B cell (primary cell): ENCODE measurements around the gene FKRP. TPM values are rescaled to one million over a fixed set of nuclear protein-coding genes. Genes with fewer than 3 reads are reported as not detected.
A peak's percentile ranks its signal among the peaks of the same experiment; 100 is the strongest.

Experiments
- ATAC-seq: fragments of 200-7000 bp; cut with Tn5 transposase; one replicate; pipeline ENCODE4 v1.10.0; 2021; ENCODE audit warnings: low read depth, mild to moderate bottlenecking, moderate number of reproducible peaks, moderate library complexity
- CTCF ChIA-PET: fragments of 350-600 bp; sonication (Branson Sonifier 250); formaldehyde crosslinking; loops from one replicate; lab custom pipeline; 2021; ENCODE audit warnings: antibody characterized with exemption, inconsistent platforms; lab: Charles Lee
- POLR2A ChIA-PET: fragments of 350-600 bp; sonication (Branson Sonifier 250); formaldehyde crosslinking; loops from one replicate; lab custom pipeline; 2021; ENCODE audit warnings: antibody characterized with exemption; lab: Charles Lee
- DNase-seq: peaks from one replicate; pipeline ENCODE4 v3.0.0; 2013
- H2AFZ ChIP-seq: 2 replicates; pipeline ENCODE4 v1.6.1; 2012; ENCODE audit warnings: mild to moderate bottlenecking, low read depth, low read length; ENCODE audit not compliant: insufficient read depth, poor library complexity, severe bottlenecking
- H3K27ac ChIP-seq, 2 donors: 1 replicate in 1 of 2; 2 replicates in 1 of 2; pipeline ENCODE4 v1.5.1; 2012 to 2013; ENCODE audit warnings: low read length in 2 of 2, mild to moderate bottlenecking in 2 of 2, moderate library complexity in 1 of 2
- H3K27me3 ChIP-seq, 4 experiments: fragments of 200-600 bp in 1 of 4; sonication (generic) in 1 of 4; replicated peaks in 1 of 4; 1 replicate in 2 of 4; 2 replicates in 2 of 4; pipeline versions ENCODE4 v1.6.1 to v1.7.0; 2013 to 2016; ENCODE audit warnings: low read length in 3 of 4, mild to moderate bottlenecking in 2 of 4, mixed read lengths in 1 of 4, moderate library complexity in 1 of 4; ENCODE audit not compliant: insufficient read depth in 4 of 4, control insufficient read depth in 3 of 4; ENCODE audit errors: control extremely low read depth in 1 of 4
- H3K36me3 ChIP-seq, 2 experiments: replicated peaks in 1 of 2; 1 replicate in 1 of 2; 2 replicates in 1 of 2; pipeline versions ENCODE4 v1.6.1 to v1.7.1; 2013; ENCODE audit warnings: low read length in 1 of 2; ENCODE audit not compliant: insufficient read depth in 2 of 2, control insufficient read depth in 1 of 2; ENCODE audit errors: control extremely low read depth in 1 of 2, extremely low read depth in 1 of 2
- H3K4me1 ChIP-seq, 2 donors: fragments of 200-600 bp in 1 of 2; sonication (generic) in 1 of 2; 1 replicate in 1 of 2; 2 replicates in 1 of 2; pipeline versions ENCODE4 v1.5.1 to v1.6.1; 2013 to 2017; ENCODE audit warnings: low read length in 2 of 2; ENCODE audit not compliant: control insufficient read depth in 2 of 2, insufficient read depth in 2 of 2
- H3K4me2 ChIP-seq: replicated peaks from 2 replicates; pipeline ENCODE3; 2012; ENCODE audit warnings: mild to moderate bottlenecking, low read depth, low read length; ENCODE audit not compliant: poor library complexity, severe bottlenecking
- H3K4me3 ChIP-seq, 5 experiments: fragments of 200-600 bp in 1 of 5; sonication (generic) in 1 of 5; 1 replicate in 3 of 5; 2 replicates in 2 of 5; pipeline versions ENCODE4 v1.5.1 to v1.7.0; 2011 to 2016; ENCODE audit warnings: low read length in 4 of 5, mild to moderate bottlenecking in 4 of 5, low read depth in 2 of 5, control low read depth in 1 of 5, moderate library complexity in 1 of 5; ENCODE audit not compliant: insufficient read depth in 1 of 5; ENCODE audit errors: control extremely low read depth in 1 of 5, extremely low read depth in 1 of 5
- H3K79me2 ChIP-seq: fragments of 200-600 bp; sonication (generic); one replicate; pipeline ENCODE4 v1.6.0; 2016; ENCODE audit warnings: low read length; ENCODE audit not compliant: control insufficient read depth, insufficient read depth
- H3K9ac ChIP-seq: fragments of 200-600 bp; sonication (generic); 2 replicates; pipeline ENCODE4 v1.6.1; 2017; ENCODE audit warnings: mild to moderate bottlenecking, low read length, moderate library complexity
- H3K9me3 ChIP-seq, 3 donors: one replicate each; pipeline versions ENCODE4 v1.6.1 to v1.7.1; 2013; ENCODE audit warnings: low read length in 2 of 3; ENCODE audit not compliant: control insufficient read depth in 2 of 3, insufficient read depth in 1 of 3; ENCODE audit errors: control extremely low read depth in 1 of 3
- H4K20me1 ChIP-seq: 2 replicates; pipeline ENCODE4 v1.6.0; 2012; ENCODE audit warnings: mild to moderate bottlenecking, low read length; ENCODE audit not compliant: insufficient read depth, control insufficient read depth, poor library complexity, severe bottlenecking
- H3K27ac Mint-ChIP-seq: one replicate; pipeline ENCODE4 v1.8.0; 2021; ENCODE audit warnings: mixed read lengths
- H3K27me3 Mint-ChIP-seq: one replicate; pipeline ENCODE4 v1.8.0; 2021; ENCODE audit warnings: mixed read lengths
- H3K4me1 Mint-ChIP-seq: one replicate; pipeline ENCODE4 v1.8.0; 2021; ENCODE audit warnings: mixed read lengths
- H3K4me3 Mint-ChIP-seq: one replicate; pipeline ENCODE4 v1.8.0; 2021; ENCODE audit warnings: mixed read lengths
- H3K9me3 Mint-ChIP-seq: one replicate; pipeline ENCODE4 v1.8.0; 2022; ENCODE audit warnings: mixed read lengths; ENCODE audit not compliant: insufficient read depth
- CTCF ChIP-seq: fragments of 200-600 bp; IDR thresholded peaks from one replicate; pipeline ENCODE4 v1.8.0; 2022; ENCODE audit warnings: antibody characterized with exemption, mild to moderate bottlenecking
- EZH2 ChIP-seq: IDR thresholded peaks from 2 replicates; pipeline ENCODE4 v1.6.1; 2012; ENCODE audit warnings: borderline replicate concordance, low read depth, mild to moderate bottlenecking, moderate library complexity, low read length; ENCODE audit not compliant: insufficient read depth, poor library complexity, severe bottlenecking
- WGBS: methylation state at CpG from one replicate; pipeline ENCODE4 v1.1.5; 2013; ENCODE audit warnings: missing lambda C conversion rate; ENCODE audit not compliant: insufficient coverage; 5-methylcytosine and 5-hydroxymethylcytosine counted together
- intact Hi-C: fragments of 100-400 bp; cut with micrococcal nuclease; formaldehyde crosslinking; loops from one replicate; pipeline ENCODE4 v1.10.0; 2022
- polyA plus RNA-seq: library from polyadenylated mRNA; depleted of rRNA; stranded (reverse); fragments of >200 nt; gene quantifications from 2 replicates; pipeline ENCODE4 v1.2.3, GENCODE V29; 2012
- total RNA-seq, 2 donors: library from RNA; stranded (reverse); fragments of 120-200 nt in 1 of 2; gene quantifications; 1 replicate in 1 of 2; 2 replicates in 1 of 2; pipeline versions ENCODE4 v1.2.3 to v1.2.4, GENCODE V29; 2013 to 2022

FKRP gene
- total and polyA plus RNA-seq, 2 donors (not counting 1 experiment from before 2014, with no cell fraction given), result 30.2 to 38.8 TPM

- Mint-ChIP-seq H3K4me3 (peak overlapping the region; percentile 45), H3K27ac (peak overlapping the region; percentile 15), H3K27me3 (no peaks in the 10 kb centered on the region), H3K9me3 (no peaks in the 10 kb centered on the region), H3K4me1 (peaks cover 52% of the 10 kb centered on the region)
- peaks cover 89% of the 10 kb centered on the region for H3K79me2 ChIP-seq
- no peaks in the 10 kb centered on the region for H3K9me3 ChIP-seq
- H3K4me3 ChIP-seq, result no peak overlapping the region
- ChIA-PET CTCF (interaction anchor here (1.8 to 2.1 kb wide), 2 partner anchors 13 to 39 kb away, joined by 9 to 13 read pairs; no protein-coding TSS in a partner anchor), POLR2A (no interaction called here)
- H3K27ac ChIP-seq, result no peak overlapping the region
- peaks cover 3 to 26% of the 10 kb centered on the region in 2 experiments for H3K36me3 ChIP-seq
- H3K27me3 ChIP-seq, result no peaks in the 10 kb centered on the region
- no peak overlapping the region for H2AFZ ChIP-seq
- ATAC-seq (no peak), DNase-seq (no peak)
- 100% methylated on average over 1 of the region's 4 CpGs for WGBS
- no peak overlapping the region for H3K4me2 ChIP-seq
- TF ChIP-seq CTCF (no peak), EZH2 (no peak)
- peaks cover 84% of the 10 kb centered on the region for H4K20me1 ChIP-seq
- intact Hi-C loops, result no loop called here
- peaks cover 15 to 40% of the 10 kb centered on the region in 2 donors for H3K4me1 ChIP-seq
- no peak overlapping the region for H3K9ac ChIP-seq
Measured at GRCh38 chr19:46742926-46743480, 2.9 kb upstream of the FKRP start.

GRCh38 chr19:46744005-46744691 lies 1.7 kb upstream of the FKRP start:
- Histone ChIP-seq H3K79me2 (peaks cover 78% of the 10 kb centered on the region), H3K27me3 (no peaks in the 10 kb centered on the region), H3K4me2 (no peak overlapping the region), H4K20me1 (peaks cover 73% of the 10 kb centered on the region), H3K27ac (no peak overlapping the region), H3K9me3 (no peaks in the 10 kb centered on the region), H3K36me3 (peaks cover 0 to 18% of the 10 kb centered on the region in 2 experiments), H2AFZ (no peak overlapping the region), H3K4me3 (no peak overlapping the region), H3K9ac (no peak overlapping the region), H3K4me1 (peaks cover 15 to 43% of the 10 kb centered on the region in 2 donors)
- Mint-ChIP-seq H3K27me3 (no peaks in the 10 kb centered on the region), H3K9me3 (no peaks in the 10 kb centered on the region), H3K4me1 (peaks cover 56% of the 10 kb centered on the region), H3K27ac (peak overlapping the region; percentile 80), H3K4me3 (peak overlapping the region; percentile 93)
- ATAC-seq (no peak), DNase-seq (no peak)
- CTCF ChIA-PET, result interaction anchor here (0.6 to 2.1 kb wide), 10 partner anchors 9 to 881 kb away, joined by 3 to 13 read pairs (median 3); no protein-coding TSS in a partner anchor
- intact Hi-C loops, result no loop called here
- 90% methylated on average over 2 of the region's 12 CpGs for WGBS
- POLR2A ChIA-PET, result interaction anchor here (0.7 kb wide), 1 partner anchor 103 kb away, joined by 3 read pairs; no protein-coding TSS in a partner anchor
- TF ChIP-seq EZH2 (no peak), CTCF (no peak)
